ENCODE measurements around the gene C8G.

The C8G gene

GRCh38 chr9:136942112-136942880 is 2.7 kb upstream of the C8G start:
- DNase-seq = no peak

GRCh38 chr9:136942881-136943230 is 2.2 kb upstream of the C8G start:
- DNase-seq = no peak

- DNase-seq = peak; percentile 32
Observed at GRCh38 chr9:136943291-136944211, 1.5 kb upstream of the C8G start.

GRCh38 chr9:136944212-136944518 is 878 bp upstream of the C8G start:
- DNase-seq = no peak

- DNase-seq = no peak
Observed at GRCh38 chr9:136945333-136946227, 537 bp downstream of the C8G start.

GRCh38 chr9:136946228-136947027 is 1.4 kb downstream of the C8G start:
- no peak for DNase-seq

- DNase-seq = peak; percentile 16
Observed at GRCh38 chr9:136947028-136947891, 2.2 kb downstream of the C8G start.

GRCh38 chr9:136947955-136948510 is 3.0 kb downstream of the C8G start:
- no peak for DNase-seq

GRCh38 chr9:136949239-136949816 is 4.3 kb downstream of the C8G start:
- no peak for DNase-seq

- DNase-seq = peak; percentile 96
Observed at GRCh38 chr9:136949817-136950655, 5.0 kb downstream of the C8G start.

- DNase-seq = no peak
Observed at GRCh38 chr9:136950656-136951276, 5.7 kb downstream of the C8G start.

GRCh38 chr9:136951541-136952320 is 6.7 kb downstream of the C8G start, which contains the start of gene LCN12:
Gene LCN12 (plus strand): TSS chr9:136952273. CDS start chr9:136952328, 55 bp downstream.
- no peak for DNase-seq

GRCh38 chr9:136952321-136952850 is 7.3 kb downstream of the C8G start:
- DNase-seq = no peak

- no peak for DNase-seq
Observed at GRCh38 chr9:136952876-136953770, 8.1 kb downstream of the C8G start.

- DNase-seq = no peak
Observed at GRCh38 chr9:136953771-136954269, 8.8 kb downstream of the C8G start.

GRCh38 chr9:136954270-136955083 is 9.4 kb downstream of the C8G start:
- DNase-seq = no peak
